GM12875 (cell line): Measurements from ENCODE around the gene SALL4.

ENCODE experiments used
- H3K4me3 ChIP-seq: one replicate; pipeline ENCODE4 v1.5.1; 2011; ENCODE audit warnings: low read depth, low read length, control low read depth
- TF ChIP-seq, protein P1 (sequence below): IDR thresholded peaks from 2 replicates; pipeline ENCODE4 v1.5.1; 2011; ENCODE audit warnings: low read depth, mild to moderate bottlenecking, control low read depth, inconsistent platforms, low read length, moderate library complexity, borderline replicate concordance; ENCODE audit not compliant: insufficient read depth

SALL4 gene

DNA sequence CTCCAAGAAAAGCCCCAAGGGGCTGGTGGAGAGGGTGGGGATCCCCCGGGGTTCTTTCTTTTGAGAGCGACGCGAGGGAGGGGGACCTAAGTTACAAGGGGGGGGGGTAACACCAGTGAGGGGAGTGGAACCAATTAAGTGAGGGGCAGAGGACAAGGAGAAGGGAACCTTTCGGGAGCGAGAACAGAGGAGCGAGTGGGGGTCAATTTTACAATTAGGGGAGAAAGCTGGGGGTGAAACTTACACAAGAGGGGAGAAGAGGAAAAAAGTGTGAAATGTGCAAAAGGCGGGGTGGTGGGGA lies 548 bp downstream of the SALL4 start:
- no peak overlapping the region for H3K4me3 ChIP-seq
- TF ChIP-seq, protein P1, sequence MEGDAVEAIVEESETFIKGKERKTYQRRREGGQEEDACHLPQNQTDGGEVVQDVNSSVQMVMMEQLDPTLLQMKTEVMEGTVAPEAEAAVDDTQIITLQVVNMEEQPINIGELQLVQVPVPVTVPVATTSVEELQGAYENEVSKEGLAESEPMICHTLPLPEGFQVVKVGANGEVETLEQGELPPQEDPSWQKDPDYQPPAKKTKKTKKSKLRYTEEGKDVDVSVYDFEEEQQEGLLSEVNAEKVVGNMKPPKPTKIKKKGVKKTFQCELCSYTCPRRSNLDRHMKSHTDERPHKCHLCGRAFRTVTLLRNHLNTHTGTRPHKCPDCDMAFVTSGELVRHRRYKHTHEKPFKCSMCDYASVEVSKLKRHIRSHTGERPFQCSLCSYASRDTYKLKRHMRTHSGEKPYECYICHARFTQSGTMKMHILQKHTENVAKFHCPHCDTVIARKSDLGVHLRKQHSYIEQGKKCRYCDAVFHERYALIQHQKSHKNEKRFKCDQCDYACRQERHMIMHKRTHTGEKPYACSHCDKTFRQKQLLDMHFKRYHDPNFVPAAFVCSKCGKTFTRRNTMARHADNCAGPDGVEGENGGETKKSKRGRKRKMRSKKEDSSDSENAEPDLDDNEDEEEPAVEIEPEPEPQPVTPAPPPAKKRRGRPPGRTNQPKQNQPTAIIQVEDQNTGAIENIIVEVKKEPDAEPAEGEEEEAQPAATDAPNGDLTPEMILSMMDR = no peak

DNA sequence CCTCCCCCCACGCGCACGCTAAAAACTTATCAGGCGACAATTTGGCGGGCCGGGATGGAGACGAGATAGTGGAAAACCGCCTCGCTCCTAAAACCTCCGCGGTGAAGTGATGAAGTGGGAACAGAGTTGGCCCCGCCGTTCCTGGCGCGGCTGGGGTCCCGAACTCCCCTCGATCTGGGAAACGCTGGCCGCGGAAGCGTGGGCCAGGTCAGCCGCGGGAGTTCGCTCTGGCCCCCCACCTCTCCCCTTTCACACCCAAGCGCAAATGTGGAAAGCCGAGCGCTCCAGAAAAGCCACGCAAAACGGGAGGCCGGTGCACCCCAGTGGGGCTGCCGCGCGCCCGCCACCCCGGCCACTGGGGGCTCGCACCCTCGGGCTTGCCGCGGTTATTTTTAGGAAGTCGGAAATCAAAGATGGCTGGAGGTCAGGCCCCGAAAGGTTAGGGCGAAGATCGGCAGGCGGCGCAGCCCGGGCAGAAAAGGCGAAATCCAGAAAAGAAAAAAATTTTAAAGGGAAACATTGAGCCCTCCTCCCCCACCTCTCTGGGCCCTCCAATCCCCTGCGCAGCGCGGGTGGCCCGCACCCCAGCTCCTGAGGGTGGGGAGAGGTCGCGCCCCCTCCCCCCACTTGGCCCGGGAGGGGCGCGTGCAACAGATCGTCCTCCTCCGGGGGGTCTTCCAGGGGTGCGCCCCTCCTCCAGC lies 1.0 kb downstream of the SALL4 start:
- H3K4me3 ChIP-seq = no peak overlapping the region
- TF ChIP-seq, protein P1 = no peak

DNA sequence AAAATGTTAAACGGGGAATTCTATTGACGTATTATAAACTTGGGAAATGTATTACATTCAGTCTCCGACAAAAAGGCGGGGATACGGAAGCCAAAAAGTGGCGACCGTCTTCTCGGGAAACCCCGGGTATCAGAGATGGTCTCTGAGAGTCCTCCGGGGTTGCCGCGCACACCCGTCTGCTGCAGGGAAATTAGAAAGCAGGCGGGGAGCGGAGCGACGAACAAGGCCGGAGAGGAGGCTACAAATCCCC lies 1.5 kb downstream of the SALL4 start:
- no peak overlapping the region for H3K4me3 ChIP-seq
- TF ChIP-seq, protein P1 = no peak

DNA sequence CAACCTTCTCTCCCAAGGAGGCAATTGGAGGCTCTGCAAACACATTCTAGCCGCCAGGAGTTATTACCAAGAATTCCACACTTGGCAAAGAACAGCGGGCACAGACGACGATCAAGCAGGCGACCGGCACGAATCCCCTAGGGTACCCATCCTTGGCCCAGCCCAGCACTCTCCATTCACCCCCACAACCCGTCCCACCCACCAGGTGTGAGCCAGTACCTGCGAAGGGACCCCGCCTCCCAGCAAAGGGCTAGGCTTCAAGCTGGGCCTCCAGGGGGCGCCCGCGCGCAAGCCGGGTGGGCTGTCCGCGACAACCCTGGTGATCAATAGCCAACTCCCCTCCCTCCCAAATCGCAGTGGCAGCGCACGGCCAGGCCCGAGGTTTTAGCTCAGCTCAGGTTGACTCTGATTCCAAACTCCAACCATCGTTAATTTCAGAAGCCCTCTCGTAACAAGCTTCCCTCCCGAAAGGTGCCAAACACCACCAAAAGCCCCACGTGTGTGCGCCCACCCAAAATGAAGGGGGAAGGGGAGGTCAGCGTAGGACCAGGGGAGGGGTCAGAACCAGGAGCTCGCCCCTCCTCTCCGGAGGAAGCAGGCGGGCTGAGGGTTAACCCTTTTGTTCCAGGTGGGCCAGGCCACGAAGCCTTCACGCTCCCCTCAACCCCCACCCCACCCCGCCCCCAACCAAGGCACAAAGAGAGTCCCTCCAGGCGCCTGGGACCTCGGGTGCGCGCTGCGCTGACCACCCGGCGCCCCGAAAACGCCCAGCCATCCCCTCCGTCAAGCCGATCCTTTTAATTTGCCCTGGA lies 2.1 kb downstream of the SALL4 start:
- TF ChIP-seq, protein P1 = peak; percentile 94
- H3K4me3 ChIP-seq = no peak overlapping the region

DNA sequence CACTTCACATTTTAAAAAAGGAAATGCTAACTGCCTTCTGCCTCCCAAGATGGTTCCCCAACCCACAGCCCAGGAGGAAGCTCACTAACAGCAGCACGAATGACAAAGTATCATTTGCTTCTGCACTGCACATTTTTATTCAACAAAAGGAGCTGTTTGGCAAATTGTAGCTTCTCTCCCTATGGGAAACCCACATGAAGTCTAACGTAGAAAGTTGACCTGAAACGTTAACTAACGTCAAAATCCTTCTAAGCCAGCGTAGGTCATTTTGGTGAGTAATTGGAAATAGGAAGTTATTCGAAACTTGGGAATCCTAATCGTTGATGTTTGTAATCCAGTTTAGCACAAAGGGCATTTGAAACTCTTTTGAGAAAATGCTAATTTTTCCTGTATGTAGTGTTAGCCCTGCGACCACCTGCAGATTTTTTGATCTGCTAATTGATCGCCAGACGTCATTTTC lies 2.9 kb downstream of the SALL4 start:
- TF ChIP-seq, protein P1 = no peak

DNA sequence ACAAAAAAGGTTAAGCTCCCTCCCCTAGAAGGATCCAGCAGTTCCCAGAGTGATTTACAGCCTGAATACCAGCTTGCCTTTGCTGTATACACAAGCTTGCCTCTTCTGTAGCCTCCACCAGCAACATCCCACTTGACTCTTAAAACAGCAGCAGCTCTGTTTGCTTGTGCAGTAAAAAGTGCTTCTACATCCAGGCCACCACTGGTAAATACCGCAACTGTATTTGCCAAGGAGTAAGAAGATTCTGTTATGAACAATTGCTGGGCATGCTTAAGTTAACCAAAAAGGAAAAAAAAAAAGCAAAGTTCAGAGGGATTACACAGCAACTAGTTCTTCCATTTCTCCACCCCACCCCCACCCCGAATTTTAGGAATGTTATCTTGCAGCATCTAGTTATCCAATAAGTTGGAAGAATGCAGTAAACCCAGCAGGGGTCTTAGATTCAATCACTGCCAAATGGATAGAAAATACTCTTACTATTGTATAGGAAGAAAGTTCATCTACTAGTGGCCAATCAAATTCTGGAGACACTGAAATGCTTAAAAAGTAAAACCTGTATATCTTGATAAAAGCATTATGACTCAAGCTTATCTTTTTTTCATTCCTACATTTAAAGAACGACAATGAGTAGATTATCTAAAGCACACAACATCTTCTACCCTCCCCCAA lies 4.8 kb downstream of the SALL4 start:
- no peak overlapping the region for H3K4me3 ChIP-seq
- TF ChIP-seq, protein P1 = no peak

More for the DNA sequence above, 2.9 kb downstream of the SALL4 start:
- no peak overlapping the region for H3K4me3 ChIP-seq
